GM23248 (cell line): ENCODE data around the gene TRIM37.

Source experiments
- EZH2 ChIP-seq: fragments of 200-600 bp; sonication (generic); IDR thresholded peaks from 2 replicates; pipeline ENCODE4 v1.6.1; 2018; ENCODE audit warnings: antibody characterized with exemption, mild to moderate bottlenecking; ENCODE audit not compliant: insufficient read depth, poor library complexity, severe bottlenecking
- EZH2phosphoT487 ChIP-seq: fragments of 200-600 bp; sonication (generic); IDR thresholded peaks from 2 replicates; pipeline ENCODE4 v1.6.1; 2018; ENCODE audit warnings: antibody characterized with exemption, moderate library complexity, mild to moderate bottlenecking, low read depth; ENCODE audit not compliant: insufficient read depth

DNA sequence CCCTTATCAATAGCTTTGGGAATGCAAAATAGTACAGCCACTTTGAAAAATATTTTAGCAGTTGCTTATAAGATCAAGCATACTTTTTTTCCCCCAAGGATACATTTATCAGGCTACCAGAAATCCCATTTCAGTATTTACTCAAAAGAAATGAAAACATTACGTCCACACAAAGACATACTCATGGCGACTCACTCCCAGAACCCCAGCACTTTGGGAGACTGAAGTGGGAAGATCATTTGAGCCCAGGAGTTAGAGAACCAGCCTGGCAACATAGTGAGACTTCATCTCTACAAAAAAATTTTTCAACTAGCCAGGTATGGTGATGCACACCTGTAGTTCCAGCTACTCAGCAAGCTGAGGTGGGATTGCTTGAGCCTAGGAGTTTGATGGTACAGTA is 42.4 kb upstream of the TRIM37 start:
- TF ChIP-seq EZH2 (no peak), EZH2phosphoT487 (no peak)
